CD4-positive, alpha-beta T cell (primary cell): ENCODE results near the gene ROM1. TPM values are rescaled to one million over a fixed set of nuclear protein-coding genes. Genes with fewer than 3 reads are reported as not detected.

Experiments
- ATAC-seq: fragments of 200-7000 bp; cut with Tn5 transposase; one replicate; pipeline ENCODE4 v1.10.0; 2022; ENCODE audit warnings: mild to moderate bottlenecking; ENCODE audit not compliant: poor library complexity
- CTCF ChIA-PET: fragments of 350-600 bp; sonication (Branson Sonifier 250); formaldehyde crosslinking; loops from one replicate; lab custom pipeline; 2021; ENCODE audit warnings: antibody characterized with exemption, inconsistent platforms; lab: Charles Lee
- POLR2A ChIA-PET: fragments of 350-600 bp; sonication (Branson Sonifier 250); formaldehyde crosslinking; loops from one replicate; lab custom pipeline; 2021; ENCODE audit warnings: antibody characterized with exemption, inconsistent platforms; lab: Charles Lee
- DNase-seq, 14 experiments: peaks; one replicate each; pipeline ENCODE4 v3.0.0-alpha.2; 2013 to 2020; ENCODE audit warnings: mixed read lengths in 2 of 14
- H3K27ac ChIP-seq, 2 donors: one replicate each; pipeline versions ENCODE4 v1.5.1 to v1.7.0; 2013; ENCODE audit warnings: low read length in 2 of 2, low read depth in 1 of 2, mild to moderate bottlenecking in 1 of 2
- H3K27me3 ChIP-seq, 2 experiments: 1 replicate in 1 of 2; 2 replicates in 1 of 2; pipeline versions ENCODE4 v1.6.1 to v1.7.0; 2013; ENCODE audit warnings: low read length in 2 of 2, control low read depth in 1 of 2, mild to moderate bottlenecking in 1 of 2, moderate library complexity in 1 of 2; ENCODE audit not compliant: insufficient read depth in 2 of 2, control insufficient read depth in 1 of 2
- H3K36me3 ChIP-seq: one replicate; pipeline ENCODE4 v1.6.1; 2013; ENCODE audit warnings: low read length, control low read depth; ENCODE audit not compliant: insufficient read depth
- H3K4me1 ChIP-seq: one replicate; pipeline ENCODE4 v1.6.1; 2013; ENCODE audit warnings: low read length, control low read depth; ENCODE audit not compliant: insufficient read depth
- H3K4me3 ChIP-seq: one replicate; pipeline ENCODE4 v1.5.1; 2013; ENCODE audit warnings: mild to moderate bottlenecking, low read length, moderate library complexity
- H3K9me3 ChIP-seq, 2 experiments: 1 replicate in 1 of 2; 2 replicates in 1 of 2; pipeline versions ENCODE4 v1.6.1 to v1.7.0; 2013; ENCODE audit warnings: low read length in 2 of 2, mild to moderate bottlenecking in 2 of 2, control low read depth in 1 of 2, moderate library complexity in 1 of 2; ENCODE audit not compliant: control insufficient read depth in 1 of 2, insufficient read depth in 1 of 2
- H3K27ac Mint-ChIP-seq: one replicate; pipeline ENCODE4 v1.8.0; 2020; ENCODE audit warnings: mixed read lengths
- H3K27me3 Mint-ChIP-seq: one replicate; pipeline ENCODE4 v1.8.0; 2021; ENCODE audit warnings: mixed read lengths
- H3K36me3 Mint-ChIP-seq: one replicate; pipeline ENCODE4 v1.8.0; 2021; ENCODE audit warnings: low read depth, mixed read lengths
- H3K4me1 Mint-ChIP-seq: one replicate; pipeline ENCODE4 v1.8.0; 2021; ENCODE audit warnings: low read depth, mixed read lengths
- H3K4me3 Mint-ChIP-seq: one replicate; pipeline ENCODE4 v1.8.0; 2020; ENCODE audit warnings: mild to moderate bottlenecking, mixed read lengths
- H3K9me3 Mint-ChIP-seq: one replicate; pipeline ENCODE4 v1.8.0; 2020; ENCODE audit warnings: mixed read lengths
- CTCF ChIP-seq: fragments of 200-600 bp; IDR thresholded peaks from one replicate; pipeline ENCODE4 v1.8.0; 2022; ENCODE audit warnings: antibody characterized with exemption, mild to moderate bottlenecking
- intact Hi-C, 2 experiments: fragments of 100-400 bp; cut with DNase I in 1 of 2; cut with micrococcal nuclease in 1 of 2; formaldehyde crosslinking; loops; one replicate each; pipeline versions ENCODE4 v1.15.1 to v1.9.0; 2023 to 2025; cut with DNase I, micrococcal nuclease
- total RNA-seq, 174 experiments: library from RNA in 2 of 174; stranded (reverse) in 2 of 174; gene quantifications; one replicate each; pipeline ENCODE4 v1.2.3 and lab custom pipeline; 2021 to 2026

ROM1 gene
- total RNA-seq, 2 experiments from 2014 or later: 0.42 to 0.71 TPM

- ATAC-seq (no peak), DNase-seq (peak in 2 of 14 experiments; percentile 31 to 53)
- CTCF ChIA-PET: interaction anchor here (0.6 to 3.6 kb wide), 6 partner anchors 9 to 164 kb away, joined by 3 to 10 read pairs (median 5); partner anchors contain the start of genes ROM1 and TUT1
- intact Hi-C loops: loop anchor here (1.0 to 5.0 kb wide), 4 partner anchors 24 to 50 kb away; partner anchors contain the start of genes GANAB (in 1 of the 2), INTS5 (in 1 of the 2), LBHD1 (in 1 of the 2) and TUT1 (in 1 of the 2)
- Histone ChIP-seq H3K27me3 (no peaks in the 10 kb centered on the region), H3K4me3 (peak overlapping the region; percentile 69), H3K36me3 (peaks cover 26% of the 10 kb centered on the region), H3K9me3 (no peaks in the 10 kb centered on the region), H3K27ac (peak overlapping the region; percentile 86 to 88), H3K4me1 (peaks cover 31% of the 10 kb centered on the region)
- Mint-ChIP-seq H3K27ac (peak overlapping the region; percentile 89), H3K4me3 (peak overlapping the region; percentile 86), H3K4me1 (peaks cover 27% of the 10 kb centered on the region), H3K9me3 (no peaks in the 10 kb centered on the region), H3K27me3 (no peaks in the 10 kb centered on the region), H3K36me3 (peaks cover 61% of the 10 kb centered on the region)
- no peak for TF ChIP-seq CTCF
- POLR2A ChIA-PET: interaction anchor here (0.6 to 6.0 kb wide), 20 partner anchors 10 to 1671 kb away, joined by 3 to 80 read pairs (median 13); partner anchors contain the start of genes C11orf98, CSKMT, EEF1G and EML3
These were observed 9.5 kb downstream of the ROM1 start for GRCh38 chr11:62622476-62623089.

GRCh38 chr11:62627713-62628112 lies 14.7 kb downstream of the ROM1 start:
- TF ChIP-seq CTCF: no peak
- no peak overlapping the region for H3K27ac ChIP-seq
- H3K4me3 ChIP-seq: no peak overlapping the region
- POLR2A ChIA-PET: interaction anchor here (1.5 kb wide), 1 partner anchor 36 kb away, joined by 6 read pairs; the partner anchor contains the start of gene TUT1
- H3K9me3 ChIP-seq: no peaks in the 10 kb centered on the region
- ATAC-seq: no peak
- CTCF ChIA-PET: no interaction called here
- H3K4me1 Mint-ChIP-seq: no peaks in the 10 kb centered on the region
- H3K27ac Mint-ChIP-seq: no peak overlapping the region
- DNase-seq: peak in 1 of 14 experiments; percentile 20
- H3K36me3 ChIP-seq: peaks cover 72% of the 10 kb centered on the region
- intact Hi-C loops: no loop called here
- peaks cover 82% of the 10 kb centered on the region for H3K36me3 Mint-ChIP-seq
- no peak overlapping the region for H3K4me3 Mint-ChIP-seq
- no peaks in the 10 kb centered on the region for H3K9me3 Mint-ChIP-seq
- H3K4me1 ChIP-seq: peaks cover under 1% of the 10 kb centered on the region
- H3K27me3 ChIP-seq: no peaks in the 10 kb centered on the region
- H3K27me3 Mint-ChIP-seq: no peaks in the 10 kb centered on the region

- H3K4me3 Mint-ChIP-seq: no peak overlapping the region
- intact Hi-C loops: no loop called here
- H3K36me3 Mint-ChIP-seq: peaks cover 96% of the 10 kb centered on the region
- peak overlapping the region; percentile 30 for H3K27ac Mint-ChIP-seq
- ChIA-PET POLR2A (interaction anchor here (1.9 kb wide), 1 partner anchor 41 kb away, joined by 5 read pairs; the partner anchor contains the start of gene TUT1), CTCF (no interaction called here)
- peaks cover 27% of the 10 kb centered on the region for H3K4me1 ChIP-seq
- H3K4me3 ChIP-seq: no peak overlapping the region
- no peak overlapping the region for H3K27ac ChIP-seq
- peaks cover 92% of the 10 kb centered on the region for H3K36me3 ChIP-seq
- H3K27me3 ChIP-seq: no peaks in the 10 kb centered on the region
- ATAC-seq (no peak), DNase-seq (no peak)
- no peaks in the 10 kb centered on the region for H3K9me3 ChIP-seq
- no peaks in the 10 kb centered on the region for H3K27me3 Mint-ChIP-seq
- TF ChIP-seq CTCF: no peak
- H3K9me3 Mint-ChIP-seq: no peaks in the 10 kb centered on the region
- H3K4me1 Mint-ChIP-seq: peaks cover 19% of the 10 kb centered on the region
These were observed 19.4 kb downstream of the ROM1 start for GRCh38 chr11:62632492-62632891.
